Lung (tissue), 12 donors: ENCODE results near the gene HS3ST4. TPM values are rescaled to one million over a fixed set of nuclear protein-coding genes. Genes with fewer than 3 reads are reported as not detected.

Experiments
- ATAC-seq: fragments of 200-7000 bp; cut with Tn5 transposase; one replicate; pipeline ENCODE4 v1.9.1; 2020; ENCODE audit warnings: moderate number of reproducible peaks; ENCODE audit not compliant: insufficient read depth, low FRiP score
- DNase-seq, 3 donors: peaks; one replicate each; pipeline ENCODE4 v3.0.0-alpha.2; 2013 to 2017
- H3K27ac ChIP-seq, 2 donors: one replicate each; pipeline ENCODE4 v1.5.1; 2013; ENCODE audit warnings: mild to moderate bottlenecking in 2 of 2, moderate library complexity in 2 of 2, control low read depth in 1 of 2, inconsistent platforms in 1 of 2, low read depth in 1 of 2, low read length in 1 of 2
- H3K27me3 ChIP-seq, 3 donors: one replicate each; pipeline ENCODE4 v1.5.1; 2013; ENCODE audit warnings: low read length in 2 of 3; ENCODE audit not compliant: control insufficient read depth in 3 of 3, insufficient read depth in 3 of 3
- H3K36me3 ChIP-seq, 4 donors: one replicate each; pipeline ENCODE4 v1.5.1; 2013; ENCODE audit warnings: low read length in 4 of 4, mild to moderate bottlenecking in 1 of 4, moderate library complexity in 1 of 4; ENCODE audit not compliant: control insufficient read depth in 4 of 4, insufficient read depth in 4 of 4
- H3K4me1 ChIP-seq, 5 donors: one replicate each; pipeline ENCODE4 v1.5.1; 2013; ENCODE audit warnings: low read length in 5 of 5, mild to moderate bottlenecking in 2 of 5, moderate library complexity in 1 of 5; ENCODE audit not compliant: control insufficient read depth in 5 of 5, insufficient read depth in 5 of 5
- H3K4me3 ChIP-seq: one replicate; pipeline ENCODE4 v1.5.1; 2013; ENCODE audit warnings: mild to moderate bottlenecking, control low read depth, moderate library complexity
- H3K9ac ChIP-seq, 2 donors: one replicate each; pipeline ENCODE4 v1.5.1; 2013; ENCODE audit warnings: low read length in 2 of 2, control low read depth in 1 of 2; ENCODE audit not compliant: insufficient read depth in 1 of 2
- H3K9me3 ChIP-seq, 4 donors: one replicate each; pipeline ENCODE4 v1.5.1; 2013; ENCODE audit warnings: low read length in 3 of 4, mild to moderate bottlenecking in 1 of 4, moderate library complexity in 1 of 4; ENCODE audit not compliant: control insufficient read depth in 4 of 4, insufficient read depth in 3 of 4
- CTCF ChIP-seq: IDR thresholded peaks from 2 replicates; pipeline ENCODE4 v1.5.1; 2012; ENCODE audit warnings: mild to moderate bottlenecking; ENCODE audit errors: control extremely low read depth, extremely low read depth
- WGBS, 2 donors: extraction: QIAGEN DNeasy Blood & Tissue Kit; methylation state at CpG; one replicate each; pipeline ENCODE4 v1.1.7; 2013; 5-methylcytosine and 5-hydroxymethylcytosine counted together
- polyA plus RNA-seq, 2 donors: library from polyadenylated mRNA; stranded (reverse); fragments of 200-250 nt; gene quantifications; one replicate each; pipeline ENCODE4 v1.2.1, GENCODE V29; 2013
- total RNA-seq, 2 donors: library from RNA; depleted of rRNA in 1 of 2; stranded (reverse); fragments of >200 nt in 1 of 2; gene quantifications; one replicate each; pipeline ENCODE4 v1.2.1, GENCODE V29; 2014 to 2021
- donor health status: control.
- donor health status: control.
- donor health status: Bipolar disorder and iron deficiency.
- donor health status: healthy.
- donor health status: DM: yes; HTN: yes; CAD: no.

Gene HS3ST4
- total and polyA plus RNA-seq, 4 donors: 0.06 to 0.15 TPM; not detected in 2

GRCh38 chr16:25729188-25729915 lies 37.6 kb downstream of the HS3ST4 start:
- peaks cover 0 to 2% (median 0%) of the 10 kb centered on the region in 4 donors for H3K9me3 ChIP-seq
- no peaks in the 10 kb centered on the region for H3K27me3 ChIP-seq
- no peaks in the 10 kb centered on the region for H3K4me1 ChIP-seq
- no peaks in the 10 kb centered on the region for H3K36me3 ChIP-seq
- H3K9ac ChIP-seq: no peak overlapping the region
- no peak for DNase-seq
- no peak overlapping the region for H3K27ac ChIP-seq
- no peak overlapping the region for H3K4me3 ChIP-seq
- ATAC-seq: no peak
- 77 to 84% methylated on average over 15 of the region's 15 CpGs for WGBS, 2 donors
- no peak for TF ChIP-seq CTCF

- H3K9ac ChIP-seq: no peak overlapping the region
- WGBS, 2 donors: 71 to 80% methylated on average over 3 of the region's 3 CpGs
These were observed 38.6 kb downstream of the HS3ST4 start for GRCh38 chr16:25730396-25730795.

GRCh38 chr16:25734430-25735385 lies 42.9 kb downstream of the HS3ST4 start:
- Histone ChIP-seq H3K27me3 (no peaks in the 10 kb centered on the region), H3K4me1 (no peaks in the 10 kb centered on the region), H3K9me3 (peaks cover 0 to 2% (median 0%) of the 10 kb centered on the region in 4 donors), H3K27ac (no peak overlapping the region), H3K36me3 (no peaks in the 10 kb centered on the region), H3K4me3 (no peak overlapping the region), H3K9ac (no peak overlapping the region)
- TF ChIP-seq CTCF: no peak
- ATAC-seq (no peak), DNase-seq (no peak)
- WGBS, 2 donors: 58 to 72% methylated on average over 2 of the region's 2 CpGs

More at GRCh38 chr16:25730396-25730795, 38.6 kb downstream of the HS3ST4 start:
- no peak overlapping the region for H3K4me3 ChIP-seq
- DNase-seq (no peak), ATAC-seq (no peak)
- no peaks in the 10 kb centered on the region for H3K36me3 ChIP-seq
- H3K4me1 ChIP-seq: no peaks in the 10 kb centered on the region
- H3K9me3 ChIP-seq: peaks cover 0 to 2% (median 0%) of the 10 kb centered on the region in 4 donors
- TF ChIP-seq CTCF: no peak
- H3K27me3 ChIP-seq: no peaks in the 10 kb centered on the region
- H3K27ac ChIP-seq: no peak overlapping the region
